CD14-positive monocyte (primary cell): ENCODE data around the gene IFIT1. TPM values are rescaled to one million over a fixed set of nuclear protein-coding genes. Genes with fewer than 3 reads are reported as not detected.

Experiments
- DNase-seq, 3 donors: peaks; one replicate each; pipeline ENCODE4 v3.0.0-alpha.2; 2011 to 2022
- H2AFZ ChIP-seq: 2 replicates; pipeline ENCODE4 v1.6.0; 2012; ENCODE audit warnings: mild to moderate bottlenecking, low read depth, low read length, inconsistent platforms; ENCODE audit not compliant: insufficient read depth, poor library complexity, severe bottlenecking
- H3K27ac ChIP-seq, 2 donors: 1 replicate in 1 of 2; 2 replicates in 1 of 2; pipeline ENCODE4 v1.5.1; 2012 to 2013; ENCODE audit warnings: low read length in 2 of 2, control low read depth in 1 of 2, inconsistent platforms in 1 of 2, low read depth in 1 of 2, mild to moderate bottlenecking in 1 of 2
- H3K27me3 ChIP-seq, 2 donors: one replicate each; pipeline versions ENCODE4 v1.6.0 to v1.6.1; 2011 to 2013; ENCODE audit warnings: low read length in 2 of 2; ENCODE audit not compliant: control insufficient read depth in 2 of 2, insufficient read depth in 2 of 2
- H3K36me3 ChIP-seq, 2 donors: replicated peaks in 1 of 2; 1 replicate in 1 of 2; 2 replicates in 1 of 2; pipeline versions ENCODE4 v1.5.1 to v1.6.1; 2012 to 2013; ENCODE audit warnings: low read length in 2 of 2, control low read depth in 1 of 2, inconsistent platforms in 1 of 2, mild to moderate bottlenecking in 1 of 2; ENCODE audit not compliant: insufficient read depth in 2 of 2, control insufficient read depth in 1 of 2
- H3K4me1 ChIP-seq, 2 donors: 1 replicate in 1 of 2; 2 replicates in 1 of 2; pipeline versions ENCODE4 v1.5.1 to v1.6.1; 2012 to 2013; ENCODE audit warnings: low read length in 2 of 2, control low read depth in 1 of 2, inconsistent platforms in 1 of 2, mild to moderate bottlenecking in 1 of 2, moderate library complexity in 1 of 2; ENCODE audit not compliant: insufficient read depth in 2 of 2, control insufficient read depth in 1 of 2
- H3K4me2 ChIP-seq: replicated peaks from 2 replicates; pipeline ENCODE3; 2012; ENCODE audit warnings: low read length, moderate library complexity, mild to moderate bottlenecking; ENCODE audit not compliant: poor library complexity, severe bottlenecking; ENCODE audit errors: extremely low read depth
- H3K4me3 ChIP-seq, 3 experiments: fragments of 200-600 bp in 1 of 3; sonication (generic) in 1 of 3; replicated peaks in 1 of 3; 1 replicate in 2 of 3; 2 replicates in 1 of 3; pipeline ENCODE4 v1.5.1; 2011 to 2013; ENCODE audit warnings: low read length in 3 of 3, mild to moderate bottlenecking in 3 of 3, control low read depth in 2 of 3, low read depth in 2 of 3, inconsistent platforms in 1 of 3, moderate library complexity in 1 of 3
- H3K79me2 ChIP-seq: 2 replicates; pipeline ENCODE4 v1.6.0; 2012; ENCODE audit warnings: mild to moderate bottlenecking, control low read depth, inconsistent platforms, low read length, moderate library complexity; ENCODE audit not compliant: insufficient read depth
- H3K9ac ChIP-seq: 2 replicates; pipeline ENCODE4 v1.6.0; 2017; ENCODE audit warnings: low read length, mild to moderate bottlenecking; ENCODE audit not compliant: insufficient read depth, poor library complexity, severe bottlenecking
- H3K9me3 ChIP-seq, 2 donors: replicated peaks in 1 of 2; 1 replicate in 1 of 2; 2 replicates in 1 of 2; pipeline versions ENCODE4 v1.5.1 to v1.6.1; 2012 to 2013; ENCODE audit warnings: low read length in 2 of 2, control low read depth in 1 of 2; ENCODE audit not compliant: control insufficient read depth in 1 of 2, insufficient read depth in 1 of 2
- H4K20me1 ChIP-seq: 2 replicates; pipeline ENCODE4 v1.6.0; 2012; ENCODE audit warnings: mild to moderate bottlenecking, low read length, control low read depth, moderate library complexity; ENCODE audit not compliant: insufficient read depth
- H3K27ac Mint-ChIP-seq, 7 donors: one replicate each; pipeline ENCODE4 v1.8.0; 2020; ENCODE audit warnings: mild to moderate bottlenecking in 7 of 7, mixed read lengths in 7 of 7, moderate library complexity in 6 of 7, inconsistent platforms in 2 of 7
- H3K27me3 Mint-ChIP-seq, 3 donors: one replicate each; pipeline ENCODE4 v1.8.0; 2021 to 2022; ENCODE audit warnings: low read depth in 3 of 3, mild to moderate bottlenecking in 3 of 3, mixed read lengths in 3 of 3, moderate library complexity in 3 of 3, inconsistent platforms in 1 of 3
- H3K36me3 Mint-ChIP-seq, 2 donors: one replicate each; pipeline ENCODE4 v1.8.0; 2020; ENCODE audit warnings: mixed read lengths in 2 of 2, inconsistent platforms in 1 of 2, mild to moderate bottlenecking in 1 of 2
- H3K4me1 Mint-ChIP-seq: one replicate; pipeline ENCODE4 v1.8.0; 2020; ENCODE audit warnings: mild to moderate bottlenecking, mixed read lengths
- H3K4me3 Mint-ChIP-seq, 2 donors: one replicate each; pipeline ENCODE4 v1.8.0; 2020; ENCODE audit warnings: mild to moderate bottlenecking in 2 of 2, mixed read lengths in 2 of 2, moderate library complexity in 1 of 2
- H3K9me3 Mint-ChIP-seq, 7 donors: one replicate each; pipeline ENCODE4 v1.8.0; 2020 to 2022; ENCODE audit warnings: mixed read lengths in 7 of 7, mild to moderate bottlenecking in 6 of 7, moderate library complexity in 6 of 7, inconsistent platforms in 2 of 7
- CTCF ChIP-seq: fragments of 200-600 bp; IDR thresholded peaks from one replicate; pipeline ENCODE4 v1.8.0; 2022; ENCODE audit warnings: antibody characterized with exemption, mild to moderate bottlenecking
- WGBS: methylation state at CpG from one replicate; pipeline ENCODE4 v1.1.5; 2013; ENCODE audit warnings: missing lambda C conversion rate; ENCODE audit not compliant: insufficient coverage; 5-methylcytosine and 5-hydroxymethylcytosine counted together
- intact Hi-C, 2 donors: fragments of 100-400 bp; cut with micrococcal nuclease; formaldehyde crosslinking; loops; one replicate each; pipeline versions ENCODE4 v1.15.0 to v1.15.1; 2023
- polyA plus RNA-seq, 3 donors: library from polyadenylated mRNA; depleted of rRNA in 1 of 3; unstranded in 2 of 3; stranded (reverse) in 1 of 3; fragments of 300-500 nt in 2 of 3; fragments of >200 nt in 1 of 3; fragmentation: Illumina TruSeq in 2 of 3; gene quantifications; 1 replicate in 2 of 3; 2 replicates in 1 of 3; pipeline ENCODE4 v1.2.3, GENCODE V29; 2012 to 2021

IFIT1 gene
- polyA plus RNA-seq, 3 donors: 4.8 to 17.1 (median 12.1) TPM

- no peak for TF ChIP-seq CTCF
- Histone ChIP-seq H3K27me3 (no peaks in the 10 kb centered on the region), H3K36me3 (no peaks in the 10 kb centered on the region), H3K4me1 (peaks cover 42 to 48% of the 10 kb centered on the region in 2 donors), H3K9me3 (no peaks in the 10 kb centered on the region), H3K9ac (no peak overlapping the region), H3K79me2 (no peaks in the 10 kb centered on the region), H2AFZ (no peak overlapping the region), H3K4me2 (no peak overlapping the region), H3K27ac (peak overlapping the region in 1 of 2 donors; percentile 28), H4K20me1 (no peaks in the 10 kb centered on the region), H3K4me3 (no peak overlapping the region)
- 83% methylated on average over 1 of the region's 1 CpG for WGBS
- H3K27ac Mint-ChIP-seq: peak overlapping the region in 1 of 7 donors; percentile 77
- intact Hi-C loops: no loop called here
- H3K9me3 Mint-ChIP-seq: peaks cover 0 to 1% (median 0%) of the 10 kb centered on the region in 7 donors
- peaks cover 1 to 3% of the 10 kb centered on the region in 2 donors for H3K36me3 Mint-ChIP-seq
- DNase-seq: no peak
- no peaks in the 10 kb centered on the region for H3K27me3 Mint-ChIP-seq
- H3K4me1 Mint-ChIP-seq: peaks cover 57% of the 10 kb centered on the region
- no peak overlapping the region for H3K4me3 Mint-ChIP-seq
Measured at GRCh38 chr10:89351412-89351779, 41.0 kb upstream of the IFIT1 start.

DNA sequence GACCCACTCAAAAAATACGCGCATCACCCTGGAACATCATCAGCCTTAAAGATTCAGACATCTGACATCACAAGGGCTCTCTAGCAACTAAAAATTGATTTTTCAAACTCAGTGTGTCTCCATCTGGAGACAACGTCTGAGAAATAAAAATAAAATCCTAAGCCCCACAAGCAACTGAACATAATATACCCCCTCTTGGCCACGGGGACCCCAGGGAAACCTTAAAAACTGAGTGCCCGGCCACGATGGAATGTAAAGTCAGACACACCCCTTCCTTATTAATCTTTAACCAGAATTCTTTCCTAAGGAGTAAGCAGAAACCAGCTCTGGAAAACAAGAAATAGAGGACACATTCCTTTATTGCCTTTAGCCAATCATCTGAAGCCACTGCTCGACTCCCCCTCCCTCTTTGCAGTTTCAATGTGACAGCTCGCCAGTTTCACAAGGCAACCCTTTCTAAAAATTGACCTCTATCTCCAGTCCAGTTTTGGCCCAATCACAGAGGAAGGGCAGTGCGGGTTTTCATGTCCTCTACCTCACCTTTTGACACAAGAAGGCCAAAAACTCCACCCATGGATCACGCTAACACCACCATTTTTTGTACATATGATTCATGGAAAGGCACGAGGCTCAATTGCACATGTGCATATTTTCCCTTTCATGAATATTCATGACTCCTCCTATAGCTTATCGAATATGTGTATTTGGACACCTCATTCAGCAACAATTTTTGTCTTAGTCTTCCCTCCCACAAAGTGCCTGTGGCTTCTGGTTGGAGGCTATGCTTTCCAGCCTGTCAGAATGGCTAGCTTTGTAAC, 40.4 kb upstream of the IFIT1 start:
- 94% methylated on average over 11 of the region's 12 CpGs for WGBS
- H3K9ac ChIP-seq: no peak overlapping the region

More for the DNA sequence above, 40.4 kb upstream of the IFIT1 start:
- H3K4me1 ChIP-seq: peaks cover 36 to 42% of the 10 kb centered on the region in 2 donors
- no peak overlapping the region for H3K4me3 ChIP-seq
- H3K36me3 ChIP-seq: no peaks in the 10 kb centered on the region
- Mint-ChIP-seq H3K36me3 (peaks cover 1 to 3% of the 10 kb centered on the region in 2 donors), H3K27me3 (no peaks in the 10 kb centered on the region), H3K27ac (peak overlapping the region in 1 of 7 donors; percentile 26), H3K4me1 (peaks cover 52% of the 10 kb centered on the region), H3K4me3 (no peak overlapping the region), H3K9me3 (peaks cover 0 to 1% (median 0%) of the 10 kb centered on the region in 7 donors)
- H3K9me3 ChIP-seq: no peaks in the 10 kb centered on the region
- no peaks in the 10 kb centered on the region for H4K20me1 ChIP-seq
- H3K27me3 ChIP-seq: no peaks in the 10 kb centered on the region
- no peak for DNase-seq
- H3K4me2 ChIP-seq: no peak overlapping the region
- no peaks in the 10 kb centered on the region for H3K79me2 ChIP-seq
- intact Hi-C loops: no loop called here
- TF ChIP-seq CTCF: no peak
- no peak overlapping the region for H2AFZ ChIP-seq
- no peak overlapping the region for H3K27ac ChIP-seq
